ENCODE data around the gene ELMO3. TPM values are rescaled to one million over a fixed set of nuclear protein-coding genes. Genes with fewer than 3 reads are reported as not detected.

Gene ELMO3
- total RNA-seq, 1 donor from 2014 or later, result 4.5 TPM

- peaks cover 25% of the 10 kb centered on the region for H3K4me1 Mint-ChIP-seq
- H3K27me3 Mint-ChIP-seq (ENCODE audit: low read depth), result no peaks in the 10 kb centered on the region
- no peaks in the 10 kb centered on the region for H3K9me3 Mint-ChIP-seq
- H3K27ac Mint-ChIP-seq (ENCODE audit: unreplicated experiment), result peak overlapping the region; percentile 88
- no peak for DNase-seq (ENCODE audit: low read depth, low spot score)
- peak overlapping the region; percentile 98 for H3K4me3 Mint-ChIP-seq
- peaks cover 5% of the 10 kb centered on the region for H3K36me3 Mint-ChIP-seq (ENCODE audit: low read depth)
- TF ChIP-seq, protein P1, sequence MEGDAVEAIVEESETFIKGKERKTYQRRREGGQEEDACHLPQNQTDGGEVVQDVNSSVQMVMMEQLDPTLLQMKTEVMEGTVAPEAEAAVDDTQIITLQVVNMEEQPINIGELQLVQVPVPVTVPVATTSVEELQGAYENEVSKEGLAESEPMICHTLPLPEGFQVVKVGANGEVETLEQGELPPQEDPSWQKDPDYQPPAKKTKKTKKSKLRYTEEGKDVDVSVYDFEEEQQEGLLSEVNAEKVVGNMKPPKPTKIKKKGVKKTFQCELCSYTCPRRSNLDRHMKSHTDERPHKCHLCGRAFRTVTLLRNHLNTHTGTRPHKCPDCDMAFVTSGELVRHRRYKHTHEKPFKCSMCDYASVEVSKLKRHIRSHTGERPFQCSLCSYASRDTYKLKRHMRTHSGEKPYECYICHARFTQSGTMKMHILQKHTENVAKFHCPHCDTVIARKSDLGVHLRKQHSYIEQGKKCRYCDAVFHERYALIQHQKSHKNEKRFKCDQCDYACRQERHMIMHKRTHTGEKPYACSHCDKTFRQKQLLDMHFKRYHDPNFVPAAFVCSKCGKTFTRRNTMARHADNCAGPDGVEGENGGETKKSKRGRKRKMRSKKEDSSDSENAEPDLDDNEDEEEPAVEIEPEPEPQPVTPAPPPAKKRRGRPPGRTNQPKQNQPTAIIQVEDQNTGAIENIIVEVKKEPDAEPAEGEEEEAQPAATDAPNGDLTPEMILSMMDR (conservative IDR thresholded peaks at IDR 0.05), result no peak
Observed at GRCh38 chr16:67227567-67227921, 28.6 kb downstream of the ELMO3 start.

GRCh38 chr16:67228034-67228785 is 29.3 kb downstream of the ELMO3 start:
- peak overlapping the region; percentile 98 for H3K4me3 Mint-ChIP-seq
- TF ChIP-seq, protein P1 (conservative IDR thresholded peaks at IDR 0.05), result no peak
- no peak for DNase-seq (ENCODE audit: low read depth, low spot score)
- peaks cover 5% of the 10 kb centered on the region for H3K36me3 Mint-ChIP-seq (ENCODE audit: low read depth)
- H3K27me3 Mint-ChIP-seq (ENCODE audit: low read depth), result no peaks in the 10 kb centered on the region
- peaks cover 25% of the 10 kb centered on the region for H3K4me1 Mint-ChIP-seq
- H3K9me3 Mint-ChIP-seq, result no peaks in the 10 kb centered on the region
- H3K27ac Mint-ChIP-seq (ENCODE audit: unreplicated experiment), result peak overlapping the region; percentile 45

- H3K27ac Mint-ChIP-seq (ENCODE audit: unreplicated experiment), result no peak overlapping the region
- no peaks in the 10 kb centered on the region for H3K27me3 Mint-ChIP-seq (ENCODE audit: low read depth)
- TF ChIP-seq, protein P1 (conservative IDR thresholded peaks at IDR 0.05), result no peak
- H3K36me3 Mint-ChIP-seq (ENCODE audit: low read depth), result peaks cover 5% of the 10 kb centered on the region
- peaks cover 25% of the 10 kb centered on the region for H3K4me1 Mint-ChIP-seq
- peak overlapping the region; percentile 98 for H3K4me3 Mint-ChIP-seq
- no peak for DNase-seq (ENCODE audit: low read depth, low spot score)
- H3K9me3 Mint-ChIP-seq, result no peaks in the 10 kb centered on the region
Observed at GRCh38 chr16:67228905-67229304, 30.0 kb downstream of the ELMO3 start.

DNA sequence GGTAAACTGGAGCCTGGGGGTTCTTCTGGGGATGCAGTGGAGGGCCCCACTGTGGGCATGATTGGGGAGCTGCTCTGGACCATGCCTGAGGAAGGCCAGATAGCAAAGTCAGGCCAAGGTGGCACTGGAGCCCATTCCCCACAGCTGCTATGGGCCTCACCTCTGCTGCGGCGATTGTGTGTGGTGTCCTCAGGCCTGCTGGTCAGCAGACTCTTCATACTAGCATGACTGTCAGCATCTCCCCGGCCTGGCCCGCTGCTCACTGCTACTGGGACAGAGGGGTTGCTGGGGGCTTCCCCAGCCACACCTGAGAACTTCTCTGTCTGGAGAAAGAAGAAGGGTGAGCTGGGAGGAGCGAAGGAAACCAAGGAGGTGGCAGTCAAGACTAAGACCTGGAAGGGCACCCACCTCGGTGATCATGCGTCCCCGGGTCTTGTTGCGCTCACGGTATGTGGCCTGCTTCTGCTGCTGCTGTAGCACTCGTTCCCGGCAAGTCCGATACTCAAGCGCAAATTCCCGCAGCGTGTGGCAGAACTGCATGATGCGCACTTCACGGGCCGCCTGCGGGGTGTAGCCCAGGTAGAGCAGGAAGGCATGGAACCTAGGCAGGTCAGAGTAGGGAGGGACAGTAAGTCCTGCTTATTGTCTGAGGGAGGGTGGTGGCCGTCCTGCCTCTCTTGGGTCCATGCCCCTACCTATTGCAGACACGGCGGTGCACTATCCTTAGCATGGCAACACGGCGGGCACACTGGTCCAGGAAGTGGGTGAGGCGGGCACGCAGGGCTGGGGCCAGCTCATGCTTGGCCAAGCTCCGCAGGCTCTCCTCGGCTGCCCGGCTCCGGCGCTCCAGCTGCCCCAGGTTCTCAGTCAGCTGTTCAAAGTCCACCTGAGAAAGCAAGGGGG is 31.2 kb downstream of the ELMO3 start:
- Mint-ChIP-seq H3K27ac (ENCODE audit: unreplicated experiment) (no peak overlapping the region), H3K4me1 (peaks cover 25% of the 10 kb centered on the region), H3K36me3 (ENCODE audit: low read depth) (peaks cover 5% of the 10 kb centered on the region), H3K27me3 (ENCODE audit: low read depth) (no peaks in the 10 kb centered on the region), H3K4me3 (peak overlapping the region; percentile 98), H3K9me3 (no peaks in the 10 kb centered on the region)
- no peak for DNase-seq (ENCODE audit: low read depth, low spot score)
- TF ChIP-seq, protein P1 (conservative IDR thresholded peaks at IDR 0.05), result no peak

DNA sequence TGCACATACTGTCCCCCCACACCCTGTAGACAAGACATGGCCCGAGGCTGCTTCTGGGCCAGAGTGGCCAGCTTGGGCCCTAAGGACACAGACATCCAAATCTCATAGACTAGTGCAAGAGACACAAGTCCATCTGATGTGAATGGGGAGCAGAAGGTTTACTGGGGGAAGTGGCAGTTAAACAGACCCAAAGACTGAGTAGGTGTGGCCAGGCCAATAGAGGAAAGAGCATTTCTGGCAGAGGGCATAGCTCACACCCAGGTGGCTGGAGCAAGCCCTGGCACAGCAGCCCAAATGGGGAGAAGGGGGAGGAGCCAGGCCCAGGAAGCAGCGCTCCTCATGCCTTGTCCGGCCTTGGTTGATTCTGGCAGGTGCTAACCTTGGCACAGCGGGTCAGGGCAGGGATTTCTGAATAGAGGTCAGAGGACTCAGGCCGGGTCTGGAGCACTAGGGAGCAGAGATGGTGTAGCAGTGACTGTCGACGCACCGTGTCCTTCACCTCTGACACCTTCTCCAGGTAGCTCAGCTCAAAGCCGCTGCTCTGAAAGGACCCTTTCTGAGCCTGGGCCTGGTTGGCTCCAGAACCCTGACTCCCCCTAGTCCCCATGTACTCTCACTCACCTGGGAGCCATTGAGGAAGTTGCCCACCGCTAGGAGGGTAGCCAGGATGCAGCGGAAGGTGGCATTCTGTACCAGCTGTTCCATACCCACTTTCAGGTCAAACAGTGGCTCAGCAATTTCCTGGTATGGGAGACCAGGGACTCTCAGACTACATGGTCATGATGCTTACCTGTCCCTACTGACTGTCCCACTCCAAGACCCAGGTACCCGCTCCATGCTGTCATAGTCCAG is 32.1 kb downstream of the ELMO3 start:
- Mint-ChIP-seq H3K36me3 (ENCODE audit: low read depth) (peaks cover 7% of the 10 kb centered on the region), H3K4me3 (no peak overlapping the region), H3K27ac (ENCODE audit: unreplicated experiment) (no peak overlapping the region), H3K4me1 (peaks cover 19% of the 10 kb centered on the region), H3K27me3 (ENCODE audit: low read depth) (no peaks in the 10 kb centered on the region), H3K9me3 (no peaks in the 10 kb centered on the region)
- DNase-seq (ENCODE audit: low read depth, low spot score), result no peak
- TF ChIP-seq, protein P1 (conservative IDR thresholded peaks at IDR 0.05), result no peak
